HG03175 (cell line): Measurements from ENCODE around the gene ART5.
"Not testable (repeated sequence)": the region's sequence is repeated elsewhere in the genome, so short reads cannot be mapped to it uniquely, and the experiment has no call there.

ENCODE experiments used
- ATAC-seq: cut with Tn5 transposase; IDR thresholded peaks from one replicate; pipeline ENCODE4 v1.9.1; 2021; ENCODE audit warnings: mild to moderate bottlenecking, moderate library complexity; ENCODE audit not compliant: unreplicated experiment

The ART5 gene

GRCh38 chr11:3658252-3658651 is 16.5 kb upstream of the ART5 start:
- ATAC-seq, result no peak

GRCh38 chr11:3657331-3657730 is 15.5 kb upstream of the ART5 start:
- not testable (repeated sequence) for ATAC-seq

- no peak for ATAC-seq
These were observed 13.8 kb upstream of the ART5 start for GRCh38 chr11:3655547-3655946.

GRCh38 chr11:3652514-3652913 is 10.7 kb upstream of the ART5 start:
- not testable (repeated sequence) for ATAC-seq

GRCh38 chr11:3649374-3649773 is 7.6 kb upstream of the ART5 start:
- not testable (repeated sequence) for ATAC-seq

GRCh38 chr11:3648843-3649242 is 7.1 kb upstream of the ART5 start:
- not testable (repeated sequence) for ATAC-seq

GRCh38 chr11:3645552-3645951 is 3.8 kb upstream of the ART5 start:
- no peak for ATAC-seq

- no peak for ATAC-seq
These were observed 3.0 kb upstream of the ART5 start, which contains the start of gene ART1 for GRCh38 chr11:3644817-3645235. Gene ART1 (plus strand): TSS chr11:3645128. CDS start chr11:3659214, 14,086 bp downstream.

GRCh38 chr11:3643102-3643546 is 1.3 kb upstream of the ART5 start:
- not testable (repeated sequence) for ATAC-seq

- no peak for ATAC-seq
These were observed 519 bp upstream of the ART5 start for GRCh38 chr11:3642071-3642951.

- no peak for ATAC-seq
These were observed 601 bp downstream of the ART5 start for GRCh38 chr11:3641191-3641590.

GRCh38 chr11:3639841-3640240 is 2.0 kb downstream of the ART5 start:
- no peak for ATAC-seq

GRCh38 chr11:3638513-3638912 is 3.3 kb downstream of the ART5 start:
- no peak for ATAC-seq

- no peak for ATAC-seq
These were observed 4.6 kb downstream of the ART5 start for GRCh38 chr11:3637201-3637600.

- no peak for ATAC-seq
These were observed 6.0 kb downstream of the ART5 start for GRCh38 chr11:3635641-3636375.

GRCh38 chr11:3632070-3632660 is 9.6 kb downstream of the ART5 start:
- no peak for ATAC-seq

GRCh38 chr11:3631331-3631730 is 10.5 kb downstream of the ART5 start:
- ATAC-seq, result no peak

GRCh38 chr11:3627291-3627690 is 14.5 kb downstream of the ART5 start:
- no peak for ATAC-seq

- no peak for ATAC-seq
These were observed 15.4 kb downstream of the ART5 start for GRCh38 chr11:3626250-3626960.

- no peak for ATAC-seq
These were observed 17.9 kb downstream of the ART5 start for GRCh38 chr11:3623767-3624458.
